CD14-positive monocyte (primary cell): ENCODE data around the gene MAP6D1. TPM values are rescaled to one million over a fixed set of nuclear protein-coding genes. Genes with fewer than 3 reads are reported as not detected.

ENCODE experiments used
- DNase-seq, 3 donors: peaks; one replicate each; pipeline ENCODE4 v3.0.0-alpha.2; 2011 to 2022
- H2AFZ ChIP-seq: 2 replicates; pipeline ENCODE4 v1.6.0; 2012; ENCODE audit warnings: mild to moderate bottlenecking, low read depth, low read length, inconsistent platforms; ENCODE audit not compliant: insufficient read depth, poor library complexity, severe bottlenecking
- H3K27ac ChIP-seq, 2 donors: 1 replicate in 1 of 2; 2 replicates in 1 of 2; pipeline ENCODE4 v1.5.1; 2012 to 2013; ENCODE audit warnings: low read length in 2 of 2, control low read depth in 1 of 2, inconsistent platforms in 1 of 2, low read depth in 1 of 2, mild to moderate bottlenecking in 1 of 2
- H3K27me3 ChIP-seq, 2 donors: one replicate each; pipeline versions ENCODE4 v1.6.0 to v1.6.1; 2011 to 2013; ENCODE audit warnings: low read length in 2 of 2; ENCODE audit not compliant: control insufficient read depth in 2 of 2, insufficient read depth in 2 of 2
- H3K36me3 ChIP-seq, 2 donors: replicated peaks in 1 of 2; 1 replicate in 1 of 2; 2 replicates in 1 of 2; pipeline versions ENCODE4 v1.5.1 to v1.6.1; 2012 to 2013; ENCODE audit warnings: low read length in 2 of 2, control low read depth in 1 of 2, inconsistent platforms in 1 of 2, mild to moderate bottlenecking in 1 of 2; ENCODE audit not compliant: insufficient read depth in 2 of 2, control insufficient read depth in 1 of 2
- H3K4me1 ChIP-seq, 2 donors: 1 replicate in 1 of 2; 2 replicates in 1 of 2; pipeline versions ENCODE4 v1.5.1 to v1.6.1; 2012 to 2013; ENCODE audit warnings: low read length in 2 of 2, control low read depth in 1 of 2, inconsistent platforms in 1 of 2, mild to moderate bottlenecking in 1 of 2, moderate library complexity in 1 of 2; ENCODE audit not compliant: insufficient read depth in 2 of 2, control insufficient read depth in 1 of 2
- H3K4me2 ChIP-seq: replicated peaks from 2 replicates; pipeline ENCODE3; 2012; ENCODE audit warnings: low read length, moderate library complexity, mild to moderate bottlenecking; ENCODE audit not compliant: poor library complexity, severe bottlenecking; ENCODE audit errors: extremely low read depth
- H3K4me3 ChIP-seq, 3 experiments: fragments of 200-600 bp in 1 of 3; sonication (generic) in 1 of 3; replicated peaks in 1 of 3; 1 replicate in 2 of 3; 2 replicates in 1 of 3; pipeline ENCODE4 v1.5.1; 2011 to 2013; ENCODE audit warnings: low read length in 3 of 3, mild to moderate bottlenecking in 3 of 3, control low read depth in 2 of 3, low read depth in 2 of 3, inconsistent platforms in 1 of 3, moderate library complexity in 1 of 3
- H3K79me2 ChIP-seq: 2 replicates; pipeline ENCODE4 v1.6.0; 2012; ENCODE audit warnings: mild to moderate bottlenecking, control low read depth, inconsistent platforms, low read length, moderate library complexity; ENCODE audit not compliant: insufficient read depth
- H3K9ac ChIP-seq: 2 replicates; pipeline ENCODE4 v1.6.0; 2017; ENCODE audit warnings: low read length, mild to moderate bottlenecking; ENCODE audit not compliant: insufficient read depth, poor library complexity, severe bottlenecking
- H3K9me3 ChIP-seq, 2 donors: replicated peaks in 1 of 2; 1 replicate in 1 of 2; 2 replicates in 1 of 2; pipeline versions ENCODE4 v1.5.1 to v1.6.1; 2012 to 2013; ENCODE audit warnings: low read length in 2 of 2, control low read depth in 1 of 2; ENCODE audit not compliant: control insufficient read depth in 1 of 2, insufficient read depth in 1 of 2
- H4K20me1 ChIP-seq: 2 replicates; pipeline ENCODE4 v1.6.0; 2012; ENCODE audit warnings: mild to moderate bottlenecking, low read length, control low read depth, moderate library complexity; ENCODE audit not compliant: insufficient read depth
- H3K27ac Mint-ChIP-seq, 7 donors: one replicate each; pipeline ENCODE4 v1.8.0; 2020; ENCODE audit warnings: mild to moderate bottlenecking in 7 of 7, mixed read lengths in 7 of 7, moderate library complexity in 6 of 7, inconsistent platforms in 2 of 7
- H3K27me3 Mint-ChIP-seq, 3 donors: one replicate each; pipeline ENCODE4 v1.8.0; 2021 to 2022; ENCODE audit warnings: low read depth in 3 of 3, mild to moderate bottlenecking in 3 of 3, mixed read lengths in 3 of 3, moderate library complexity in 3 of 3, inconsistent platforms in 1 of 3
- H3K36me3 Mint-ChIP-seq, 2 donors: one replicate each; pipeline ENCODE4 v1.8.0; 2020; ENCODE audit warnings: mixed read lengths in 2 of 2, inconsistent platforms in 1 of 2, mild to moderate bottlenecking in 1 of 2
- H3K4me1 Mint-ChIP-seq: one replicate; pipeline ENCODE4 v1.8.0; 2020; ENCODE audit warnings: mild to moderate bottlenecking, mixed read lengths
- H3K4me3 Mint-ChIP-seq, 2 donors: one replicate each; pipeline ENCODE4 v1.8.0; 2020; ENCODE audit warnings: mild to moderate bottlenecking in 2 of 2, mixed read lengths in 2 of 2, moderate library complexity in 1 of 2
- H3K9me3 Mint-ChIP-seq, 7 donors: one replicate each; pipeline ENCODE4 v1.8.0; 2020 to 2022; ENCODE audit warnings: mixed read lengths in 7 of 7, mild to moderate bottlenecking in 6 of 7, moderate library complexity in 6 of 7, inconsistent platforms in 2 of 7
- CTCF ChIP-seq: fragments of 200-600 bp; IDR thresholded peaks from one replicate; pipeline ENCODE4 v1.8.0; 2022; ENCODE audit warnings: antibody characterized with exemption, mild to moderate bottlenecking
- WGBS: methylation state at CpG from one replicate; pipeline ENCODE4 v1.1.5; 2013; ENCODE audit warnings: missing lambda C conversion rate; ENCODE audit not compliant: insufficient coverage; 5-methylcytosine and 5-hydroxymethylcytosine counted together
- intact Hi-C, 2 donors: fragments of 100-400 bp; cut with micrococcal nuclease; formaldehyde crosslinking; loops; one replicate each; pipeline versions ENCODE4 v1.15.0 to v1.15.1; 2023
- polyA plus RNA-seq, 3 donors: library from polyadenylated mRNA; depleted of rRNA in 1 of 3; unstranded in 2 of 3; stranded (reverse) in 1 of 3; fragments of 300-500 nt in 2 of 3; fragments of >200 nt in 1 of 3; fragmentation: Illumina TruSeq in 2 of 3; gene quantifications; 1 replicate in 2 of 3; 2 replicates in 1 of 3; pipeline ENCODE4 v1.2.3, GENCODE V29; 2012 to 2021

MAP6D1 gene
- polyA plus RNA-seq, 3 donors, result 0.18 to 0.35 TPM; not detected in 1

DNA sequence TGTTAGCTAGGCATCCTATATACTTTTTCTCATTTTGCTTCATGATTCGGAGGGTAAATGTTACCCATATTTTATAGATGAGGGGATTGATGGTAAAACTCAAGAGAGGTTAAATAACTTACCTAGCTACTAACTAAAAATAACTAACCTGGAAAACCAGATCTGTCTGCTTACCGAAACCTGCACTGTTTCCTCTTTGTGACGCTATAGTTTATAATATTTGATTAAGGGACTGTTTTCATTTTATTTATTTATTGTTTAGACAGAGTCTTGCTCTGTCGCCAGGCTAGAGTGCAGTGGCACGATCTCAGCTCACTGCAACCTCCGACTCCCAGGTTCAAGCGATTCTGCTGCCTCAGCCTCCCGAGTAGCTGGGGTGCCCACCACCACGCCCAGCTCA is 55.9 kb downstream of the MAP6D1 start:
- Histone ChIP-seq H3K27ac (peak overlapping the region in 1 of 2 donors; percentile 27), H3K4me2 (no peak overlapping the region), H3K36me3 (peaks cover 9 to 64% of the 10 kb centered on the region in 2 donors), H3K4me1 (peaks cover 11 to 14% of the 10 kb centered on the region in 2 donors), H3K9me3 (no peaks in the 10 kb centered on the region), H2AFZ (no peak overlapping the region), H4K20me1 (no peaks in the 10 kb centered on the region), H3K27me3 (no peaks in the 10 kb centered on the region), H3K79me2 (no peaks in the 10 kb centered on the region), H3K9ac (no peak overlapping the region), H3K4me3 (no peak overlapping the region)
- Mint-ChIP-seq H3K4me3 (no peak overlapping the region), H3K4me1 (peaks cover 16% of the 10 kb centered on the region), H3K27me3 (no peaks in the 10 kb centered on the region), H3K27ac (peak overlapping the region in 4 of 7 donors; percentile 22 to 45 (median 34)), H3K9me3 (peaks cover 0 to 2% (median 0%) of the 10 kb centered on the region in 7 donors), H3K36me3 (peaks cover 24 to 66% of the 10 kb centered on the region in 2 donors)
- DNase-seq, result no peak
- intact Hi-C loops, result loop anchor here in 1 of 2 donors (5.0 kb wide), 1 partner anchor 297 kb away; no protein-coding TSS in a partner anchor
- WGBS, result 98% methylated on average over 5 of the region's 9 CpGs
- TF ChIP-seq CTCF, result no peak

DNA sequence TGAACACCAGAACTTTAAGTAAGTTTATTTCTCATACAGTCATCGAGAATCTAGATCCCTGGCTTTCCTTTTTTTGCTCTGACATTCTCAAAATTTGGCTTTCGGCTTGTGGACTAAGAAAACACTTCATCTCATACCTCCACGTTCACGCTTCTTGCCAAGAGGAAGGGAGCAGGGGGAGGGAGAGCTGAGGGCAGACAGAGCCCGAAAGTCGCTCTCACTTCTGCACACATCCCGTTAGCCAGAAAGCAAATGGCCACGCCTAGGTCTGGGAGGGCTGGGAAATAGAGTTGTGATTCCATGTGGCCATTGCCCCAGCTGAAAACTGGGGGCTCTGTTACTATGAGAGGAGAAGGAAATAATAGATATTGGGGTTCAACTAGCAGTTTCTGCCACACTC is 57.3 kb downstream of the MAP6D1 start:
- no peaks in the 10 kb centered on the region for H3K9me3 ChIP-seq
- peaks cover 17 to 62% of the 10 kb centered on the region in 2 donors for H3K36me3 Mint-ChIP-seq
- no peaks in the 10 kb centered on the region for H3K9me3 Mint-ChIP-seq

More for the DNA sequence above, 57.3 kb downstream of the MAP6D1 start:
- Histone ChIP-seq H3K4me2 (no peak overlapping the region), H3K79me2 (no peaks in the 10 kb centered on the region), H2AFZ (no peak overlapping the region), H3K36me3 (peaks cover 7 to 64% of the 10 kb centered on the region in 2 donors), H3K9ac (no peak overlapping the region), H3K4me1 (peaks cover 11 to 14% of the 10 kb centered on the region in 2 donors), H3K27ac (no peak overlapping the region), H3K4me3 (no peak overlapping the region), H4K20me1 (no peaks in the 10 kb centered on the region), H3K27me3 (no peaks in the 10 kb centered on the region)
- Mint-ChIP-seq H3K4me3 (no peak overlapping the region), H3K4me1 (peaks cover 16% of the 10 kb centered on the region), H3K27me3 (no peaks in the 10 kb centered on the region), H3K27ac (peak overlapping the region in 2 of 7 donors; percentile 4 to 59)
- no CpG with 5 or more reads among the region's 8 CpGs for WGBS
- DNase-seq, result no peak
- no peak for TF ChIP-seq CTCF
- intact Hi-C loops, result loop anchor here in 1 of 2 donors (5.0 kb wide), 1 partner anchor 296 kb away; no protein-coding TSS in a partner anchor
